ENCODE results near the gene KCNH6. TPM values are rescaled to one million over a fixed set of nuclear protein-coding genes. Genes with fewer than 3 reads are reported as not detected.

The KCNH6 gene
- total and polyA plus RNA-seq, 9 of the 15 experiments (the other 6 are each of a cell fraction or from before 2014, with no cell fraction given) = not detected

- H4K20me1 ChIP-seq (replicated peaks; ENCODE audit: control insufficient read depth, insufficient read depth, low read length) = peaks cover 8% of the 10 kb centered on the region; the same call in 1 of the 2 replicates
- H3K9me1 ChIP-seq (ENCODE audit: control insufficient read depth, insufficient read depth, low read length) = no peaks in the 10 kb centered on the region
- H3K9ac ChIP-seq (ENCODE audit: insufficient read depth in 1 of 2, low read depth in 2 of 2, low read length in 2 of 2) = no peak overlapping the region
- H3K4me3 ChIP-seq = no peak overlapping the region
- in situ Hi-C loops (cut with MboI) (no loop called here), intact Hi-C loops (cut with micrococcal nuclease) (no loop called here)
- H3K4me2 ChIP-seq (ENCODE audit: insufficient read depth, low read length) = no peak overlapping the region
- no TSS peak for BruUV-seq (replicated peaks)
- CTCF ChIA-PET (ENCODE audit: low intra/inter-chr PET ratio) = no interaction called here
- no peaks in the 10 kb centered on the region for H3K79me2 ChIP-seq (ENCODE audit: control insufficient read depth, insufficient read depth, low read length)
- H3K36me3 ChIP-seq (ENCODE audit: control insufficient read depth, insufficient read depth, low read length) = peaks cover 82% of the 10 kb centered on the region
- FAIRE-seq = no peak
- ATAC-seq = no peak
- TF ChIP-seq MYBL2 (IDR thresholded peaks at IDR 0.05; ENCODE audit: low read depth) = no peak
- TF ChIP-seq MYBL2 (CRISPR knock-in tag; IDR thresholded peaks at IDR 0.05; ENCODE audit: borderline replicate concordance) = no peak
- no peak for TF ChIP-seq PML (IDR thresholded peaks at IDR 0.05; ENCODE audit: low read length)
- 97% methylated on average over 11 of the region's 11 CpGs for WGBS (ENCODE audit: insufficient coverage, low coverage, missing lambda C conversion rate)
- no peak overlapping the region for H2AFZ ChIP-seq (ENCODE audit: low read depth, low read length)
- no peak overlapping the region for H3K27ac ChIP-seq (ENCODE audit: extremely low read depth, low read depth, low read length)
- no peaks in the 10 kb centered on the region for H3K9me3 ChIP-seq (replicated peaks; ENCODE audit: control insufficient read depth, insufficient read depth, low read depth, low read length)
- no peak for DNase-seq (ENCODE audit: extremely low read depth in 1 of 4, low spot score in 3 of 4)
- no peaks in the 10 kb centered on the region for H3K4me1 ChIP-seq (replicated peaks in 1 of 2; ENCODE audit: control insufficient read depth in 2 of 2, insufficient read depth in 2 of 2, low read length in 2 of 2)
- H3K27me3 ChIP-seq (ENCODE audit: control insufficient read depth in 2 of 2, insufficient read depth in 2 of 2, low read length in 2 of 2) = no peaks in the 10 kb centered on the region
- POLR2A ChIA-PET = interaction anchor here (1.0 kb wide), 1 partner anchor 37 kb away, joined by 4 read pairs; no protein-coding TSS in a partner anchor
Observed at GRCh38 chr17:63588797-63589196, 65.6 kb downstream of the KCNH6 start.

GRCh38 chr17:63589646-63590045 lies 66.5 kb downstream of the KCNH6 start:
- no peaks in the 10 kb centered on the region for H3K9me1 ChIP-seq (ENCODE audit: control insufficient read depth, insufficient read depth, low read length)
- H3K79me2 ChIP-seq (ENCODE audit: control insufficient read depth, insufficient read depth, low read length) = no peaks in the 10 kb centered on the region
- no peak overlapping the region for H2AFZ ChIP-seq (ENCODE audit: low read depth, low read length)
- H3K4me1 ChIP-seq (replicated peaks in 1 of 2; ENCODE audit: control insufficient read depth in 2 of 2, insufficient read depth in 2 of 2, low read length in 2 of 2) = no peaks in the 10 kb centered on the region
- ATAC-seq (no peak), DNase-seq (ENCODE audit: extremely low read depth in 1 of 4, low spot score in 3 of 4) (no peak), FAIRE-seq (no peak)
- peaks cover 80% of the 10 kb centered on the region for H3K36me3 ChIP-seq (ENCODE audit: control insufficient read depth, insufficient read depth, low read length)
- BruUV-seq (replicated peaks) = no TSS peak
- intact Hi-C loops (cut with micrococcal nuclease) = no loop called here
- no peak overlapping the region for H3K4me3 ChIP-seq
- in situ Hi-C loops (cut with MboI) = no loop called here
- CTCF ChIA-PET (ENCODE audit: low intra/inter-chr PET ratio) = no interaction called here
- 83% methylated on average over 1 of the region's 1 CpG for WGBS (ENCODE audit: insufficient coverage, low coverage, missing lambda C conversion rate)
- H3K27me3 ChIP-seq (ENCODE audit: control insufficient read depth in 2 of 2, insufficient read depth in 2 of 2, low read length in 2 of 2) = no peaks in the 10 kb centered on the region
- no peaks in the 10 kb centered on the region for H3K9me3 ChIP-seq (replicated peaks; ENCODE audit: control insufficient read depth, insufficient read depth, low read depth, low read length)
- H4K20me1 ChIP-seq (replicated peaks; ENCODE audit: control insufficient read depth, insufficient read depth, low read length) = peaks cover 8% of the 10 kb centered on the region; the same call in 1 of the 2 replicates
- H3K27ac ChIP-seq (ENCODE audit: extremely low read depth, low read depth, low read length) = no peak overlapping the region
- POLR2A ChIA-PET = interaction anchor here (1.3 to 1.6 kb wide), 2 partner anchors 11 to 13 kb away, joined by 3 to 4 read pairs; partner anchors contain the start of gene TACO1
- no peak overlapping the region for H3K4me2 ChIP-seq (ENCODE audit: insufficient read depth, low read length)
- H3K9ac ChIP-seq (ENCODE audit: insufficient read depth in 1 of 2, low read depth in 2 of 2, low read length in 2 of 2) = no peak overlapping the region
- TF ChIP-seq POLR2G (IDR thresholded peaks at IDR 0.05; ENCODE audit: low read depth, low read length) (no peak), AFF4 (CRISPR knock-in tag; IDR thresholded peaks at IDR 0.05) (no peak), HDAC8 (tag; IDR thresholded peaks at IDR 0.05) (no peak), BCL6 (CRISPR knock-in tag; IDR thresholded peaks at IDR 0.05) (no peak), ZNF133 (CRISPR knock-in tag; IDR thresholded peaks at IDR 0.05) (no peak), ARID2 (IDR thresholded peaks at IDR 0.05) (no peak), ZBTB49 (CRISPR knock-in tag; IDR thresholded peaks at IDR 0.05; ENCODE audit: borderline replicate concordance) (no peak)
